Activated CD4-positive, alpha-beta T cell treated with anti-CD3 and anti-CD28 coated beads for 36 hours (primary cell): ENCODE results near the gene SPTBN1. TPM values are rescaled to one million over a fixed set of nuclear protein-coding genes. Genes with fewer than 3 reads are reported as not detected.

ENCODE experiments used
- ATAC-seq: fragments of 200-7000 bp; cut with Tn5 transposase; one replicate; pipeline ENCODE4 v1.10.0; 2021; ENCODE audit warnings: mild to moderate bottlenecking, moderate library complexity
- CTCF ChIA-PET: fragments of 350-600 bp; sonication (Branson Sonifier 250); formaldehyde crosslinking; loops from one replicate; lab custom pipeline; 2021; ENCODE audit warnings: antibody characterized with exemption; lab: Charles Lee
- POLR2A ChIA-PET: fragments of 350-600 bp; sonication (Branson Sonifier 250); formaldehyde crosslinking; loops from one replicate; lab custom pipeline; 2021; ENCODE audit warnings: antibody characterized with exemption, inconsistent platforms; lab: Charles Lee
- DNase-seq: peaks from one replicate; pipeline ENCODE4 v3.0.0-alpha.2; 2020
- H3K27ac Mint-ChIP-seq: one replicate; pipeline ENCODE4 v1.8.0; 2021; ENCODE audit warnings: mixed read lengths
- H3K27me3 Mint-ChIP-seq: one replicate; pipeline ENCODE4 v1.8.0; 2021; ENCODE audit warnings: mixed read lengths
- H3K36me3 Mint-ChIP-seq: one replicate; pipeline ENCODE4 v1.8.0; 2021; ENCODE audit warnings: low read depth, mixed read lengths
- H3K4me1 Mint-ChIP-seq: one replicate; pipeline ENCODE4 v1.8.0; 2021; ENCODE audit warnings: mixed read lengths
- H3K4me3 Mint-ChIP-seq: one replicate; pipeline ENCODE4 v1.8.0; 2021; ENCODE audit warnings: mild to moderate bottlenecking, moderate library complexity, mixed read lengths
- H3K9me3 Mint-ChIP-seq: one replicate; pipeline ENCODE4 v1.8.0; 2021; ENCODE audit warnings: low read depth, mixed read lengths
- intact Hi-C, 2 experiments: fragments of 100-400 bp; cut with DNase I in 1 of 2; cut with micrococcal nuclease in 1 of 2; formaldehyde crosslinking; loops; one replicate each; pipeline versions ENCODE4 v1.14.2 to v1.15.1; 2022 to 2024; cut with DNase I, micrococcal nuclease
- total RNA-seq, 2 experiments: library from RNA; stranded (reverse); gene quantifications; one replicate each; pipeline ENCODE4 v1.2.3, GENCODE V29; 2021

SPTBN1 gene
- total RNA-seq, result 10 to 100 TPM; 76.6 to 86.8 TPM

- ATAC-seq (peak; percentile 53), DNase-seq (peak; percentile 55)
- H3K4me1 Mint-ChIP-seq, result peaks cover 12% of the 10 kb centered on the region
- peaks cover 45% of the 10 kb centered on the region for H3K27me3 Mint-ChIP-seq
- H3K9me3 Mint-ChIP-seq, result no peaks in the 10 kb centered on the region
- POLR2A ChIA-PET, result no interaction called here
- CTCF ChIA-PET, result no interaction called here
- no peaks in the 10 kb centered on the region for H3K36me3 Mint-ChIP-seq
- H3K4me3 Mint-ChIP-seq, result peak within 1 kb of the TSS; percentile 72
- H3K27ac Mint-ChIP-seq, result no peak within 1 kb of the TSS
- intact Hi-C loops, result loop anchor here in 1 of 2 experiments (5.0 kb wide), 2 partner anchors 247 to 267 kb away; partner anchors contain the start of gene EML6
These were observed at the start of gene SPTBN1 for GRCh38 chr2:54455563-54456361. TSS of gene SPTBN1 (plus strand) at chr2:54456327. CDS start at chr2:54526419, 70,092 bp downstream.

- Mint-ChIP-seq H3K36me3 (no peaks in the 10 kb centered on the region), H3K9me3 (no peaks in the 10 kb centered on the region), H3K4me3 (no peak overlapping the region), H3K27ac (no peak overlapping the region), H3K27me3 (peaks cover 15% of the 10 kb centered on the region), H3K4me1 (peaks cover 4% of the 10 kb centered on the region)
- ChIA-PET POLR2A (no interaction called here), CTCF (no interaction called here)
- ATAC-seq (no peak), DNase-seq (no peak)
- intact Hi-C loops, result no loop called here
These were observed 48.4 kb upstream of the SPTBN1 start for GRCh38 chr2:54407693-54408092.

- ATAC-seq (no peak), DNase-seq (no peak)
- no peaks in the 10 kb centered on the region for H3K36me3 Mint-ChIP-seq
- intact Hi-C loops, result no loop called here
- no peak overlapping the region for H3K4me3 Mint-ChIP-seq
- POLR2A ChIA-PET, result interaction anchor here (0.6 kb wide), 1 partner anchor 186 kb away, joined by 7 read pairs; no protein-coding TSS in a partner anchor
- no peak overlapping the region for H3K27ac Mint-ChIP-seq
- H3K9me3 Mint-ChIP-seq, result no peaks in the 10 kb centered on the region
- peaks cover 15% of the 10 kb centered on the region for H3K27me3 Mint-ChIP-seq
- H3K4me1 Mint-ChIP-seq, result peaks cover 4% of the 10 kb centered on the region
- CTCF ChIA-PET, result interaction anchor here (0.8 kb wide), 1 partner anchor 21 kb away, joined by 3 read pairs; no protein-coding TSS in a partner anchor
These were observed 47.8 kb upstream of the SPTBN1 start for GRCh38 chr2:54408288-54408687.

- intact Hi-C loops, result no loop called here
- no peak for DNase-seq
- Mint-ChIP-seq H3K27ac (no peak overlapping the region), H3K9me3 (no peaks in the 10 kb centered on the region), H3K4me3 (no peak overlapping the region), H3K36me3 (no peaks in the 10 kb centered on the region), H3K4me1 (no peaks in the 10 kb centered on the region), H3K27me3 (peaks cover 17% of the 10 kb centered on the region)
- ChIA-PET POLR2A (no interaction called here), CTCF (interaction anchor here (0.6 to 1.0 kb wide), 2 partner anchors 16 to 364 kb away, joined by 3 read pairs; no protein-coding TSS in a partner anchor)
- no peak for ATAC-seq
These were observed 46.4 kb upstream of the SPTBN1 start for GRCh38 chr2:54409752-54410151.

- ATAC-seq, result no peak
- Mint-ChIP-seq H3K9me3 (no peaks in the 10 kb centered on the region), H3K4me1 (no peaks in the 10 kb centered on the region), H3K27ac (no peak overlapping the region), H3K36me3 (no peaks in the 10 kb centered on the region), H3K4me3 (no peak overlapping the region), H3K27me3 (peaks cover 20% of the 10 kb centered on the region)
- ChIA-PET CTCF (no interaction called here), POLR2A (no interaction called here)
- intact Hi-C loops, result no loop called here
- DNase-seq, result no peak
These were observed 44.2 kb upstream of the SPTBN1 start for GRCh38 chr2:54411801-54412354.

GRCh38 chr2:54416166-54416813, 39.8 kb upstream of the SPTBN1 start:
- CTCF ChIA-PET, result no interaction called here
- peaks cover 11% of the 10 kb centered on the region for H3K27me3 Mint-ChIP-seq
- intact Hi-C loops, result no loop called here
- DNase-seq, result no peak
- no peak for ATAC-seq
- H3K4me1 Mint-ChIP-seq, result no peaks in the 10 kb centered on the region
- no peaks in the 10 kb centered on the region for H3K36me3 Mint-ChIP-seq
- POLR2A ChIA-PET, result no interaction called here
- no peak overlapping the region for H3K4me3 Mint-ChIP-seq
- H3K27ac Mint-ChIP-seq, result no peak overlapping the region
- H3K9me3 Mint-ChIP-seq, result no peaks in the 10 kb centered on the region

GRCh38 chr2:54416938-54417337, 39.2 kb upstream of the SPTBN1 start:
- ATAC-seq (no peak), DNase-seq (no peak)
- H3K9me3 Mint-ChIP-seq, result no peaks in the 10 kb centered on the region
- peaks cover 3% of the 10 kb centered on the region for H3K4me1 Mint-ChIP-seq
- ChIA-PET POLR2A (no interaction called here), CTCF (no interaction called here)
- no peak overlapping the region for H3K27ac Mint-ChIP-seq
- peaks cover 7% of the 10 kb centered on the region for H3K27me3 Mint-ChIP-seq
- no peaks in the 10 kb centered on the region for H3K36me3 Mint-ChIP-seq
- intact Hi-C loops, result no loop called here
- H3K4me3 Mint-ChIP-seq, result no peak overlapping the region

- H3K36me3 Mint-ChIP-seq, result no peaks in the 10 kb centered on the region
- H3K4me1 Mint-ChIP-seq, result peaks cover 8% of the 10 kb centered on the region
- no peak overlapping the region for H3K27ac Mint-ChIP-seq
- H3K27me3 Mint-ChIP-seq, result peaks cover 6% of the 10 kb centered on the region
- H3K4me3 Mint-ChIP-seq, result no peak overlapping the region
- POLR2A ChIA-PET, result no interaction called here
- CTCF ChIA-PET, result no interaction called here
- intact Hi-C loops, result no loop called here
- H3K9me3 Mint-ChIP-seq, result peaks cover 3% of the 10 kb centered on the region
- no peak for ATAC-seq
- no peak for DNase-seq
These were observed 38.5 kb upstream of the SPTBN1 start for GRCh38 chr2:54417577-54417976.

- Mint-ChIP-seq H3K27me3 (peaks cover 3% of the 10 kb centered on the region), H3K36me3 (no peaks in the 10 kb centered on the region), H3K4me1 (peaks cover 8% of the 10 kb centered on the region), H3K9me3 (peaks cover 6% of the 10 kb centered on the region), H3K4me3 (no peak overlapping the region), H3K27ac (no peak overlapping the region)
- ATAC-seq (no peak), DNase-seq (no peak)
- POLR2A ChIA-PET, result no interaction called here
- intact Hi-C loops, result no loop called here
- CTCF ChIA-PET, result interaction anchor here (0.7 kb wide), 1 partner anchor 46 kb away, joined by 3 read pairs; no protein-coding TSS in a partner anchor
These were observed 36.7 kb upstream of the SPTBN1 start for GRCh38 chr2:54419388-54419787.

- CTCF ChIA-PET, result interaction anchor here (0.7 kb wide), 1 partner anchor 47 kb away, joined by 3 read pairs; no protein-coding TSS in a partner anchor
- no peak overlapping the region for H3K27ac Mint-ChIP-seq
- intact Hi-C loops, result no loop called here
- POLR2A ChIA-PET, result no interaction called here
- peaks cover 3% of the 10 kb centered on the region for H3K27me3 Mint-ChIP-seq
- DNase-seq (no peak), ATAC-seq (no peak)
- H3K9me3 Mint-ChIP-seq, result peaks cover 6% of the 10 kb centered on the region
- peaks cover 8% of the 10 kb centered on the region for H3K4me1 Mint-ChIP-seq
- H3K36me3 Mint-ChIP-seq, result no peaks in the 10 kb centered on the region
- H3K4me3 Mint-ChIP-seq, result no peak overlapping the region
These were observed 36.1 kb upstream of the SPTBN1 start for GRCh38 chr2:54419855-54420523.

GRCh38 chr2:54420524-54421172, 35.5 kb upstream of the SPTBN1 start:
- ChIA-PET POLR2A (no interaction called here), CTCF (no interaction called here)
- Mint-ChIP-seq H3K27ac (no peak overlapping the region), H3K4me1 (peaks cover 8% of the 10 kb centered on the region), H3K27me3 (peaks cover 3% of the 10 kb centered on the region), H3K36me3 (no peaks in the 10 kb centered on the region), H3K9me3 (peaks cover 6% of the 10 kb centered on the region), H3K4me3 (no peak overlapping the region)
- intact Hi-C loops, result no loop called here
- ATAC-seq (no peak), DNase-seq (no peak)
